ENCODE results near the gene LTB4R2.

Gene LTB4R2

GRCh38 chr14:24264298-24264697 lies 45.6 kb upstream of the LTB4R2 start:
- DNase-seq (ENCODE audit: low spot score) = no peak
- no peak for TF ChIP-seq CTCF (IDR thresholded peaks at IDR 0.05; ENCODE audit: extremely low read depth, missing control alignments)

- TF ChIP-seq CTCF (IDR thresholded peaks at IDR 0.05; ENCODE audit: extremely low read depth, missing control alignments) = no peak
- no peak for DNase-seq (ENCODE audit: low spot score)
These were observed 43.3 kb upstream of the LTB4R2 start for GRCh38 chr14:24266344-24267244.

GRCh38 chr14:24267516-24267915 lies 42.4 kb upstream of the LTB4R2 start:
- no peak for TF ChIP-seq CTCF (IDR thresholded peaks at IDR 0.05; ENCODE audit: extremely low read depth, missing control alignments)
- DNase-seq (ENCODE audit: low spot score) = no peak

GRCh38 chr14:24268225-24268624 lies 41.7 kb upstream of the LTB4R2 start:
- DNase-seq (ENCODE audit: low spot score) = no peak
- TF ChIP-seq CTCF (IDR thresholded peaks at IDR 0.05; ENCODE audit: extremely low read depth, missing control alignments) = no peak

- DNase-seq (ENCODE audit: low spot score) = no peak
- no peak for TF ChIP-seq CTCF (IDR thresholded peaks at IDR 0.05; ENCODE audit: extremely low read depth, missing control alignments)
These were observed 40.6 kb upstream of the LTB4R2 start for GRCh38 chr14:24269368-24269767.

- DNase-seq (ENCODE audit: low spot score) = no peak
- TF ChIP-seq CTCF (IDR thresholded peaks at IDR 0.05; ENCODE audit: extremely low read depth, missing control alignments) = no peak
These were observed 39.9 kb upstream of the LTB4R2 start for GRCh38 chr14:24269910-24270536.

GRCh38 chr14:24270537-24271133 lies 39.3 kb upstream of the LTB4R2 start:
- TF ChIP-seq CTCF (IDR thresholded peaks at IDR 0.05; ENCODE audit: extremely low read depth, missing control alignments) = no peak
- DNase-seq (ENCODE audit: low spot score) = no peak
